Measurements from ENCODE around the gene COPA.

The COPA gene

GRCh38 chr1:160374306-160375110 lies 31.5 kb upstream of the COPA start:
- peak overlapping the region; percentile 31 for H3K4me3 ChIP-seq (ENCODE audit: low read depth, low read length)
- peaks cover 8% of the 10 kb centered on the region for H3K36me3 ChIP-seq
- H3K27ac ChIP-seq = peak overlapping the region; percentile 87
- no peaks in the 10 kb centered on the region for H3K27me3 ChIP-seq (ENCODE audit: insufficient read depth, low read depth, severe bottlenecking)
- TF ChIP-seq CTCF (IDR thresholded peaks at IDR 0.05; ENCODE audit: low read depth, low read length) = no peak
- DNase-seq = peak; percentile 97
- H3K9me3 ChIP-seq (ENCODE audit: severe bottlenecking) = no peaks in the 10 kb centered on the region

GRCh38 chr1:160373696-160374095 lies 30.6 kb upstream of the COPA start:
- peak overlapping the region; percentile 87 for H3K27ac ChIP-seq
- no peak for DNase-seq
- no peaks in the 10 kb centered on the region for H3K27me3 ChIP-seq (ENCODE audit: insufficient read depth, low read depth, severe bottlenecking)
- peaks cover 8% of the 10 kb centered on the region for H3K36me3 ChIP-seq
- TF ChIP-seq CTCF (IDR thresholded peaks at IDR 0.05; ENCODE audit: low read depth, low read length) = no peak
- H3K9me3 ChIP-seq (ENCODE audit: severe bottlenecking) = no peaks in the 10 kb centered on the region
- no peak overlapping the region for H3K4me3 ChIP-seq (ENCODE audit: low read depth, low read length)

- DNase-seq = no peak
- no peak for TF ChIP-seq CTCF (IDR thresholded peaks at IDR 0.05; ENCODE audit: low read depth, low read length)
- peaks cover 8% of the 10 kb centered on the region for H3K36me3 ChIP-seq
- no peak overlapping the region for H3K4me3 ChIP-seq (ENCODE audit: low read depth, low read length)
- H3K27me3 ChIP-seq (ENCODE audit: insufficient read depth, low read depth, severe bottlenecking) = no peaks in the 10 kb centered on the region
- peak overlapping the region; percentile 65 for H3K27ac ChIP-seq
- no peaks in the 10 kb centered on the region for H3K9me3 ChIP-seq (ENCODE audit: severe bottlenecking)
These were observed 28.7 kb upstream of the COPA start for GRCh38 chr1:160371756-160372155.

GRCh38 chr1:160371346-160371631 lies 28.2 kb upstream of the COPA start:
- H3K4me3 ChIP-seq (ENCODE audit: low read depth, low read length) = no peak overlapping the region
- H3K27me3 ChIP-seq (ENCODE audit: insufficient read depth, low read depth, severe bottlenecking) = no peaks in the 10 kb centered on the region
- peak overlapping the region; percentile 65 for H3K27ac ChIP-seq
- no peak for TF ChIP-seq CTCF (IDR thresholded peaks at IDR 0.05; ENCODE audit: low read depth, low read length)
- H3K36me3 ChIP-seq = peaks cover 8% of the 10 kb centered on the region
- no peak for DNase-seq
- H3K9me3 ChIP-seq (ENCODE audit: severe bottlenecking) = no peaks in the 10 kb centered on the region

- H3K27me3 ChIP-seq (ENCODE audit: insufficient read depth, low read depth, severe bottlenecking) = no peaks in the 10 kb centered on the region
- H3K9me3 ChIP-seq (ENCODE audit: severe bottlenecking) = no peaks in the 10 kb centered on the region
- H3K36me3 ChIP-seq = peaks cover 8% of the 10 kb centered on the region
- H3K4me3 ChIP-seq (ENCODE audit: low read depth, low read length) = no peak overlapping the region
- DNase-seq = peak; percentile 65
- no peak for TF ChIP-seq CTCF (IDR thresholded peaks at IDR 0.05; ENCODE audit: low read depth, low read length)
- H3K27ac ChIP-seq = peak overlapping the region; percentile 65
These were observed 27.7 kb upstream of the COPA start for GRCh38 chr1:160370561-160371345.
